ENCODE results near the gene ACOT12.

The ACOT12 gene

DNA sequence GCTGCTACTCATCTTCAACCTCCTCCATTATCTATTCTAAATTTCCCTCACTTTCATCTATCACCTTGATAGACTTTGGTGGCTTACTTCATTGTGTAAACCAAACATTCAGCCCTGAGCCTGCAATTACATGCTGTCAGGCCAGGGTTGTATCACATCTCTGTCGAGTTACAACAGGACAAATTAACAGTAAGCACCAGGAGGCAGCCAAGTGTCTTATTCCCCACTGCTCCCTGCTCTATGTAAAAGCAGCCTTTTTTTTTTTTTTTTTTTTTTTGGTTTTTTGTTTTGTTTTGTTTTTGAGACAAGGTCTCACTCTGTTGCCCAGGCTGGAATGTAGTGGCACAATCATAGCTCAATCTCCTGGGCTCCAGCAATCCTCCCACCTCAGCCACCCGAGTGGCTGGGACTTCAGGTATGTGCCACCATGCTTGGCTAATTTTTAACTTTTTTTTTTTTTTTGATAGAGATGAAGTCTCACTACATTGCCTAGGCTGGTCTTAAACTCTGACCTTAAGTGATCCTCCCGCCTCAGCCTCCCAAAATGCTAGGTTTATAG lies 107.8 kb downstream of the ACOT12 start:
- DNase-seq: no peak

DNA sequence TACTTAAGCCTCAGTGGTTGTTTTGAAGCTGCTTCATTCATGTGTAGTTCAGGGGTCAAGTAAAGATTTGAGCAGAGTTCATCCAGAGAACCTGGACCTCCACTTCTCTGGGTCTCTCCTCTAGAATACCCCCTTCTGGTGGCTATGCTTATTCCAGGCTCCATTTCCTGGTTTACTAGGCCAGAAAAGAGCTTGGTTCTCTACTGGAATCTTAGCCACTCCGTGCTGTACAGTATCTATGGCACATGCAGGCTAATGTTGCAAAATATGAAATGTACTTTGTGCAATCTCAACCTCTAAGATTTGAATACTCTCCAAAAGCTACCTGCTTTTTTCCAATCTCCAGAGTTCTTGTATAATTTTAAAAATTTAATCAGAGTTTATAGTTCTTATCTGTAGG lies 110.0 kb downstream of the ACOT12 start:
- no peak for DNase-seq

Data from midbrain (tissue), 1 donor.